Smooth muscle cell of bladder (primary cell): Measurements from ENCODE around the gene KLF8. TPM values are rescaled to one million over a fixed set of nuclear protein-coding genes. Genes with fewer than 3 reads are reported as not detected.

Experiments used
- total RNA-seq: library from RNA; depleted of rRNA; stranded (reverse); fragments of >200 nt; gene quantifications from 2 replicates; pipeline ENCODE4 v1.2.3, GENCODE V29; 2014

KLF8 gene
- 0.71 and 0.74 TPM in 2 replicates for total RNA-seq

GRCh38 chrX:56232221-56233082 lies at the start of gene KLF8:
Gene KLF8 (plus strand): TSS chrX:56232356. CDS start chrX:56233335, 979 bp downstream.

